WERI-Rb-1 (cell line): Measurements from ENCODE around the gene TEX22.

Experiments
- DNase-seq: peaks from one replicate; pipeline ENCODE4 v3.0.0-alpha.2; 2020
- H3K27ac ChIP-seq: fragments of 250-450 bp; sonication (Bioruptor Pico); 2 replicates; pipeline ENCODE4 v1.5.1; 2020; ENCODE audit warnings: mild to moderate bottlenecking, moderate library complexity
- H3K27me3 ChIP-seq: fragments of 250-450 bp; sonication (Bioruptor Pico); 2 replicates; pipeline ENCODE4 v1.5.1; 2021; ENCODE audit warnings: mild to moderate bottlenecking, low read depth, moderate library complexity; ENCODE audit not compliant: insufficient read depth, severe bottlenecking
- H3K36me3 ChIP-seq: fragments of 250-450 bp; sonication (Bioruptor Pico); 2 replicates; pipeline ENCODE4 v1.5.1; 2020; ENCODE audit warnings: mild to moderate bottlenecking, moderate library complexity
- H3K4me3 ChIP-seq: 2 replicates; pipeline ENCODE4 v1.5.1; 2011; ENCODE audit warnings: low read depth, mild to moderate bottlenecking, control low read depth, low read length
- H3K9me3 ChIP-seq: fragments of 250-450 bp; sonication (Bioruptor Pico); 2 replicates; pipeline ENCODE4 v1.5.1; 2021; ENCODE audit warnings: mild to moderate bottlenecking, moderate library complexity; ENCODE audit not compliant: severe bottlenecking
- TF ChIP-seq, protein P1 (sequence below): IDR thresholded peaks from 2 replicates; pipeline ENCODE4 v1.5.1; 2011; ENCODE audit warnings: low read depth, mild to moderate bottlenecking, control low read depth, inconsistent platforms, low read length

TEX22 gene

DNA sequence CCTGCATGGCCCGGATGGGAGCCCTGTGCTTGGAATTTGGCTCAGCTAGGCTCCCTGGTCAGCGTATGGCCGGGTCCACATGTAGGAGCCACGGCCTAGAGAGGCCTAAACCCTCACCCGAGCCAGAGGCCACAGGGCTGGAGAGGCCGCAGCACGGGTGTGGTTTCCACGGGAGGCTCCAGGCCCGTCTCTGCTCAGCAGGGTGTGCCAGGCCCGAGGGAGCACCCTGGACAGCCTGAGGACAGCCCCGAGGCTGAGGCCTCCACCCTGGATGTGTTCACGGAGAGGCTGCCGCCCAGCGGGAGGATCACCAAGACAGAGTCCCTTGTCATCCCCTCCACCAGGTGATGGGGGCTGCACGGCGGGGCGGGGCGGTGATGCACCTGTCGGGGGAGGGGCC, 17.6 kb upstream of the TEX22 start:
- Histone ChIP-seq H3K9me3 (no peaks in the 10 kb centered on the region), H3K36me3 (peaks cover 22% of the 10 kb centered on the region), H3K27ac (no peak overlapping the region), H3K27me3 (no peaks in the 10 kb centered on the region), H3K4me3 (no peak overlapping the region)
- no peak for DNase-seq
- TF ChIP-seq, protein P1, sequence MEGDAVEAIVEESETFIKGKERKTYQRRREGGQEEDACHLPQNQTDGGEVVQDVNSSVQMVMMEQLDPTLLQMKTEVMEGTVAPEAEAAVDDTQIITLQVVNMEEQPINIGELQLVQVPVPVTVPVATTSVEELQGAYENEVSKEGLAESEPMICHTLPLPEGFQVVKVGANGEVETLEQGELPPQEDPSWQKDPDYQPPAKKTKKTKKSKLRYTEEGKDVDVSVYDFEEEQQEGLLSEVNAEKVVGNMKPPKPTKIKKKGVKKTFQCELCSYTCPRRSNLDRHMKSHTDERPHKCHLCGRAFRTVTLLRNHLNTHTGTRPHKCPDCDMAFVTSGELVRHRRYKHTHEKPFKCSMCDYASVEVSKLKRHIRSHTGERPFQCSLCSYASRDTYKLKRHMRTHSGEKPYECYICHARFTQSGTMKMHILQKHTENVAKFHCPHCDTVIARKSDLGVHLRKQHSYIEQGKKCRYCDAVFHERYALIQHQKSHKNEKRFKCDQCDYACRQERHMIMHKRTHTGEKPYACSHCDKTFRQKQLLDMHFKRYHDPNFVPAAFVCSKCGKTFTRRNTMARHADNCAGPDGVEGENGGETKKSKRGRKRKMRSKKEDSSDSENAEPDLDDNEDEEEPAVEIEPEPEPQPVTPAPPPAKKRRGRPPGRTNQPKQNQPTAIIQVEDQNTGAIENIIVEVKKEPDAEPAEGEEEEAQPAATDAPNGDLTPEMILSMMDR = no peak

DNA sequence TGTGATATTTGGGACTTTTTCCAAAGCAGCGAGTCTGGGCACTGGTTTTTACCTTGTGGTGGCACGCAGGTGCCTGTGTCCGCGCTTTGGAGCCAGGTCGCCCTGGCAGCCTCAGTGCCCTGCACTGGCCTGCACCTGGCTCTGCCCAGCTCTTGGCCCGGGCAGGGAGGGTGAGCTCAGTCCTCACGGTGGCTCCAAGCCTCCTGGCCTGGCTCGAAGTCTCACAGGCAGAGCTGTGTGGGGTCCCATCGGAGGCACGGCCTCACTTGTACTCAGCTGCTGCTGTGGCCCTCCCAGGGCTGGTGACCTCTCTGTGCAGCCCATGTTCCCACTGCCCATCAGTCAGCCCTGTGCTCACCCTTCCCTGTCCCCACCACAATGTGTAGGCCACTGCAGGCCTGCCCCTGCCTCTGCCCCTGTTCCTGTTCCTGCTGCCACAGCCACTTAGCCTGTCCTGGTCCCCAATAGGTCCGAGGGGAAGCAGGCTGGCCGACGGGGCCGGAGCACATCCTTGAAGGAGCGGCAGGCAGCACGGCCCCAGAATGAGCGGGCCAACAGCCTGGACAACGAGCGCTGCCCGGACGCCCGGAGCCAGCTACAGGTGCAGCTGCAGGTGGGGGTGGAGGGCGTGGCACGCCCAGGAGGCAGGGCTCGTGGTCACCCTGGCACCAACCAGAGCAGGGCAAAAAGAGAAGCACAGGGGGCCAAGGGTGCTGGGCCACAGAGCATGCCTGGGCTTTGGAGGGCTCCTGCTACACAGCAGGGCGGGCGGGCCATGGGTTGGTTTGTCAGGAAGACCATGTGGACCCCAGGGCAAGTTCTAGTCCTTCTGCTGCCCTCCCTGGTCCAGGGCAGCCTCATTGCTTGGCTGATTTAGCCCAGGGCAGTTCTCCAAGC, 16.6 kb upstream of the TEX22 start:
- TF ChIP-seq, protein P1 = no peak
- H3K4me3 ChIP-seq = no peak overlapping the region
- no peak for DNase-seq
- H3K27ac ChIP-seq = no peak overlapping the region
- peaks cover 22% of the 10 kb centered on the region for H3K36me3 ChIP-seq
- no peaks in the 10 kb centered on the region for H3K9me3 ChIP-seq
- H3K27me3 ChIP-seq = no peaks in the 10 kb centered on the region

DNA sequence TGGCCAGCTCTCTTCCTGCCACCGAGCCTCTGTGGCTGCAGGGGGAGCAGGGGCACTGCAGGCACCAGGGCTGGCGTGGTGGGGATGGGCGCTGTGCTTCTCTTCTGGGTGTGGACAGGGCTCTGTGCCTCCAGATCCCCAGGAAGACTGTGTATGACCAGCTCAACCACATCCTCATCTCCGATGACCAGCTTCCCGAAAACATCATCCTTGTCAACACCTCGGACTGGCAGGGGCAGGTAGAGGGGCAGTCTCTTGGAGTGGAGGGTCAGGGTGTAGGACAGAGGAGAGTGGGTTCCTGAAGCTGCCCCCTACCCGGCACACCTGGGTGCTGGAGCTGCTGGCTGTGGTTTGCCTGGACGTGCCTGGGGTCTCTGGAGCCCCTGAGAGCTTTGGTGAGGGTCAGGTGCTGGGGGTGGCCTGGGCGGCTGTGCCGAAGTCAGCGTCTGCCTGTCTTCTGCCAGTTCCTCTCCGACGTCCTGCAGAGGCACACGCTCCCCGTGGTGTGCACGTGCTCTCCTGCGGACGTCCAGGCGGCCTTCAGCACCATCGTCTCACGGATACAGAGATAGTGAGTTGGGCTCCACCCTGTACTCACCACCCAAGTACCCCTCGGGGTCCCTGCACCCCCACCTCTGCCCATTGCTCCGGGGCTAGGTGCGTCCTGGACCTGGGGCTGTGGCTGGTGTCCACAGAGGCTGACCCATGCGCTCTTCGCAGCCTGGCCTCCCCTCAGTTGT, 15.8 kb upstream of the TEX22 start:
- Histone ChIP-seq H3K4me3 (no peak overlapping the region), H3K27ac (no peak overlapping the region), H3K36me3 (peaks cover 22% of the 10 kb centered on the region), H3K9me3 (no peaks in the 10 kb centered on the region), H3K27me3 (no peaks in the 10 kb centered on the region)
- TF ChIP-seq, protein P1 = no peak
- DNase-seq = no peak

DNA sequence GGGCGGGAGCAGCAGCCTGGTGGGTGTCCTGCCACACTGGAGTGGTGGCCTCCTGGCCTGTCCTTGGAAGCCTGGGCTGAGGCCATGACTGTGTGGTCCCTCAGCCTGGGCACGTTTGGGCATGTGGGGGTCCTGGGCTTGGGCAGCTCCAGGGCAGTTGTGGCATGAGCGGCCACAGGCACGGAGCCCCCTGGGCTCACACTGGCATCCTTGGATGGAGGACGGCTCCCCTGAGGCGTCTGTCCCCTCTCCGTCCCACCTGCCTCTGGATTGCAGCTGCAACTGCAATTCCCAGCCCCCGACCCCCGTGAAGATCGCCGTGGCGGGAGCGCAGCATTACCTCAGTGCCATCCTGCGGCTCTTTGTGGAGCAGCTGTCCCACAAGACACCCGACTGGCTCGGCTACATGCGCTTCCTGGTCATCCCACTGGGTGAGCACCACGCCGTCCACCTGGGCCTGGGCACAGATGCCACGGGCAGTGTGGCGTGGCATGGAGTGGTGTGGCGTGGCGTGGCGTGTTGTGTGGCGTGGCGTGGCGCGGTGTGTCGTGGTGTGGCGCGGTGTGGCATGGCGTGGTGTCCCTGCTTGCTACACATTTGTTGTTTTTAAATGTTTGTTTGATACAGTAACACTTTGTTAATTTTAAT, 15.1 kb upstream of the TEX22 start:
- Histone ChIP-seq H3K27ac (no peak overlapping the region), H3K36me3 (peaks cover 22% of the 10 kb centered on the region), H3K9me3 (no peaks in the 10 kb centered on the region), H3K27me3 (no peaks in the 10 kb centered on the region), H3K4me3 (no peak overlapping the region)
- DNase-seq = no peak
- TF ChIP-seq, protein P1 = no peak

DNA sequence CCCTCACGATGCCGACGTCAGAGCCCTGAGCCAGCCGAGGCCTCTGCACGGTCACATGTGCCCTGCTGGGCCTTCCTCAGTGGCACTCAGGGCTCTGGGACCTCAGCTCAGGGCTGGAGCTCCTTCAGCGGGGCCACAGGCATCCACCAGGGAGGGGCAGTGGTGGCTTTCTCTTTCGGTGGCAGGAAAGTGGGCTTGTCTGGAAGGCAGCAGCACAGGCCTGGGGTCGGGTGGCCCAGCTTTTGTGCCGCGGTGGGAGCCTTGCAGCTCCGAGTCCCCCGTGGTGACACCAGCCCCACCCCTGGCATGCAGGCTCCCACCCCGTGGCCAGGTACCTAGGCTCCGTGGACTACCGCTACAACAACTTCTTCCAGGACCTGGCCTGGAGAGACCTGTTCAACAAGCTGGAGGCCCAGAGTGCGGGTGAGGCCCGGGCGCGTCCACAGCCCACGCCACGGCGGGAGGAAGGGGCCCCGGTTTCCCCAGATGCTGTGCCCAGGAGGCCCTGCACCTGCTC, 14.2 kb upstream of the TEX22 start:
- no peaks in the 10 kb centered on the region for H3K27me3 ChIP-seq
- TF ChIP-seq, protein P1 = no peak
- DNase-seq = no peak
- H3K9me3 ChIP-seq = no peaks in the 10 kb centered on the region
- H3K36me3 ChIP-seq = peaks cover 22% of the 10 kb centered on the region
- no peak overlapping the region for H3K4me3 ChIP-seq
- no peak overlapping the region for H3K27ac ChIP-seq
